B cell (primary cell): ENCODE measurements around the gene LGI4.

ENCODE experiments used
- CTCF ChIP-seq: fragments of 200-600 bp; IDR thresholded peaks from one replicate; pipeline ENCODE4 v1.8.0; 2022; ENCODE audit warnings: antibody characterized with exemption, mild to moderate bottlenecking
- EZH2 ChIP-seq: IDR thresholded peaks from 2 replicates; pipeline ENCODE4 v1.6.1; 2012; ENCODE audit warnings: borderline replicate concordance, low read depth, mild to moderate bottlenecking, moderate library complexity, low read length; ENCODE audit not compliant: insufficient read depth, poor library complexity, severe bottlenecking

GRCh38 chr19:35144600-35145436, 10.0 kb upstream of the LGI4 start:
- TF ChIP-seq CTCF (no peak), EZH2 (no peak)
